T follicular helper cell (primary cell): ENCODE results near the gene KCNK17.
A peak's percentile ranks its signal among the peaks of the same experiment; 100 is the strongest.
"Not testable (repeated sequence)": the region's sequence is repeated elsewhere in the genome, so short reads cannot be mapped to it uniquely, and the experiment has no call there.

Source experiments
- DNase-seq: peaks from one replicate; pipeline ENCODE4 v3.0.0-alpha.2; 2020; ENCODE audit warnings: low read depth

The KCNK17 gene

DNA sequence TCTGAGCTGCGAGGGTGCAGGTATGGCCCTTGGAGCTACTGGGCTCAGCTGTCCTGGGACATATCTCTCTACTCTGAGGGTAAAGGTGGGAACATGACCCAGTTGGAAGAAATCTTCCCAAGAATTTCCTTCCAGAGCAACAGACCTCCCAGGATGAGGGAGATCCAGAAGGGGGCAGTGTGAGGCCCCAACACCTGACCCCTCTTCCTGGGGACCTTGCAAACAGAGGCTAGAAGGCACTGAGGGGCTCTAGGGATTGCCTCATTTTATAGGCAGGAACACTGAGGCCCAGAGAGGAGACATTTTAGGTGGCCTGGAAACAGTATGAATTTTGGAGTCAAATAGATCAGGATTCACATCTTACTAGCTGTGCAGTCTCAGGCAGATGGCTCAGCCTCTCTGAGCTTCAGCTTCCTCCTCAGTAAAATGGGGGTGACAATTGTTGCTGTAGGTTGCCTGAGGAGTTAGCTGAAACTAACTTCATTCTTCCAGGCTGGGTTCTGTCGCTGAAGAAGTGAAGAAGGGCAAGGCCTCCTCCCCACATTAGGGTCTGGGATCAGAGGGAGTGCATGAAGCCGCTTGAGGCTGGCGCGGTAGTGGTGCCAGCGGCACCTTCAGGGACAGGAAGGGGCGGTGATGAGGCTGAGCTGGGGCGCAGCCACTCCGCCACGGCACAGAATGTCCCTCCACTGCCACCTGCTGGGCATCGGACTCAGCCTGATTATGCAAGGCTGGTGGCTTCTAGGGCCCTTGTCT is 11.4 kb downstream of the KCNK17 start:
- peak; percentile 75 for DNase-seq

GRCh38 chr6:39302011-39302410 is 12.2 kb downstream of the KCNK17 start:
- DNase-seq: no peak

GRCh38 chr6:39301606-39302005 is 12.6 kb downstream of the KCNK17 start:
- DNase-seq: no peak

GRCh38 chr6:39300739-39301138 is 13.5 kb downstream of the KCNK17 start:
- no peak for DNase-seq

- DNase-seq: no peak
Observed at GRCh38 chr6:39298061-39298460, 16.2 kb downstream of the KCNK17 start.

- no peak for DNase-seq
Observed at GRCh38 chr6:39296745-39297640, 17.2 kb downstream of the KCNK17 start.

- DNase-seq: no peak
Observed at GRCh38 chr6:39295611-39296011, 18.6 kb downstream of the KCNK17 start.

DNA sequence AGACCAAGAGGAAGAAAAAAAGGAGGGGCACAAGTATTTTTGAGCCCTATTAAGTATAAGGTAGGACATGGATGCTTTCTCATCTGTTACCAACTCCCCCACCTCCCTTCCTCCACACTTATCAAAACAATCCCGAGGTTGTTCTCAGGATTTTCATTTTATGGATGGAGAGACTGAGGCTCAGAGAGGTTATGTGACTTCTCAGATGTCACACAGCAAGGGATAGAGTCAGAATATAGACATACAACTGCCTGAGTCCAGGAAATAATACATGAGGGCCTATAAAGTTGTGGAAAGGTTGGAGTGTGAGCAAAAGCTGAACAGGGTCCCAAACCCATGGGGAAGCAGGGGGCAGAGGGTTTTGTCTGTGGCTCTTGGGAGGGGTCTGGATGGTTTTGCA is 19.3 kb downstream of the KCNK17 start:
- no peak for DNase-seq

DNA sequence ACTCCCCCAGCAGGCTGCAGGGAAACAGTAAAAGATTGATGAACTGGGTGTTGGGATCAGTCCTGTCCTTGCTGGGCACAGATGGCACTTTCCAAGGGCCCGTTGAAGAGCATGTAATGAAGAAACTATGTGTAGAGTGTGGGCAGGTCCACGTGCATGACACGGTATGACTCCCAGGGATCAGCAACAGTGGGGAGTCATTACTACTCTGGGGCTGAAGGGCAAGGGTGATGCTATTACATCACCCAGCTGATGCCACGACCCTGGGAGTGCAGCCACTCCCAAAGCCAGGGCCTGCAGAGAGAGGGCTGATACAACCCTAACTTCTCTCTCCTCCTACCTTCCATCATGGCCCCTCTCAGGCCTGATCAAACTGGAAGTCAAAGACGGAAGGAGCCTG is 20.1 kb downstream of the KCNK17 start:
- no peak for DNase-seq

GRCh38 chr6:39292637-39293036 is 21.6 kb downstream of the KCNK17 start:
- DNase-seq: no peak

GRCh38 chr6:39289490-39289889 is 24.7 kb downstream of the KCNK17 start:
- DNase-seq: no peak

DNA sequence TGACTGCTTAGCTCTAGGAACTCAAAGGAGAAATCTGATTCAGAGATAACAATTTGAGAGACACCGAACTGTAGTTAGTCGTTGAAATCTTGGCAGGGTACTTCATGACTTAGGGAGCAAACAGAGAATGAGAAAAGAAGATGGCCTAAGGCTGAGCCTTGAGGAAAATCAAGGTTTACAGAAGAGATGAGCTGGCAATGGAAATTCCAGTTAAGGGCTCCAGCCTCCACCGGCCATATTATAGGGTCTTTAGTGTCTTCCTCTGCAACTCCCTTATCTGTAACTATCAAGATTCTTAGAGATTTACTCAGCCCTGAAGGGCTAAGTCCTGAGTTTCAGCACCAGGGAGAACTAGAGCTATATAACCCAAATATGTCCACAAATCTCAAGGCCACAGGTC is 26.6 kb downstream of the KCNK17 start:
- DNase-seq: no peak

DNA sequence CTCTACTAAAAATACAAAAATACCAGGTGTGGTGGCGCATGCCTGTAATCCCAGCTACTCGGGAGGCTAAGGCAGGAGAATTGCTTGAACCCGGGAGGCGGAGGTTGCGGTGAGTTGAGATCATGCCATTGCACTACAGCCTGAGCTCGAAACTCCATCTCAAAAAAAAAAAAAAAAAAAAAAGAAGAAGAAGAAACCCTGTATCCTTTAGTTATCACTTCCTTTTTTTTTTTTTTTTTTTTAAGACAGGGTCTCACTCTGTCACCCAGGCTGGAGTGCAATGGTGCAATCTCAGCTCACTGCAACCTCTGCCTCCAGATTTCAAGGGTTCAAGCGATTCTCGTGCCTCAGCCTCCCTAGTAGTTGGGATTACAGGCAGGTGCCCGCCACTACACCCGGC is 27.6 kb downstream of the KCNK17 start:
- DNase-seq: not testable (repeated sequence)

DNA sequence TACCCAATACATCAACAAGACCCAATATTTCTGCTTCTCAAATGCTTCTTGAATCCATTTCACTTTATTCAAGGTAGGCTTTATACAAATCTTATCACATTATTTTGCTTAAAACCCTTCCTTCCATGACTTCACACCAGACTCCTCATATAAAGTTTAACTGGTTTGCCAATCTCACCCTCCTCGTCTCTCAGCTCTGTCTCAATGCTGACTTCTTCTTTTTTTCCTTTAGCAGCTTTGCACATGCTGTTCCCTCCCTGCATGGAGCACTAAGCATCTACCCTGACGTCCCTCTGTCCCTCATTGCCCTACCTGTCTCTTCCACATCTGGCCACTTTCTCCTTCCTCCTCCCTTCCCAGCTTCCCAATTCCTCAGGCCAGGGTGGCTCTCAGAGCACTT is 31.4 kb downstream of the KCNK17 start:
- no peak for DNase-seq

GRCh38 chr6:39281312-39281980 is 32.8 kb downstream of the KCNK17 start:
- DNase-seq: no peak

GRCh38 chr6:39280247-39280731 is 33.9 kb downstream of the KCNK17 start:
- no peak for DNase-seq

GRCh38 chr6:39279539-39279938 is 34.7 kb downstream of the KCNK17 start:
- DNase-seq: no peak

GRCh38 chr6:39276379-39276995 is 37.7 kb downstream of the KCNK17 start:
- no peak for DNase-seq

DNA sequence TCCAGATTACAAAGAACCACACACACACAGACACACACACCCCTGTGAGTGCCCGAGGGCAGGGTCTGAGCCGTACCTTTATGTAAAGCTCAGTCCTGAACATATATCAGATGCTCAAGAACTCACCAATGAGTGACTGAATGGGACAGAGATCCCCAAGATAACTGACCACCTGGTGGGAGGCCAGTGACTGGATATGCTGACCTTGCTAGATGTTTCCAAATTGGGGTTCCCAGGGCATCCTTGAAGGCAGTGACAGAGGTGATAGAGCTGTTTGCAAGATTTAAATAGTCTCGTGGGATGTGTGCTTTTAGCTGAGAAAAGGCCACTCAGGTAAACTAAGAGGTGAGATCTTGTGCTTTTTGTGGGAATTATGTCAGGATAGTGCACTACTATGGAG is 39.3 kb downstream of the KCNK17 start:
- DNase-seq: no peak

DNA sequence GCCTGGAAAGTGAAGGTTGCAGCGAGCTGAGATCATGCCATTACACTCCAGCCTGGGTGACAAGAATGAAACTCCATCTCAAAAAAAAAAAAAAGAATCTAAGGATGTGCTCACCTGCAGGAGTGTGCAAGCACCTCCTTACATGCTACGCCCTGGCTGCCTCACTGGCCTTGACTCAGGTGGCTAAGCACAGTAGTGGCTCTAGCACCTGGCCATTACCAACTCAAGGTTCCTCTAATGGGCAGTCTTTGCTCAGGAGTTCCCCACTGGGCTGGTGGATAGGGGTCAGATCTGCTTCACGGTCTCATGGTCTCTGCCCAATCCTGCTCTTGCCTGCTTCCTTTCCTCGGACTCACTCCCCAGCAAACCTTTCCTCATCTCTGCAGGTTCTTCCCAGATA is 39.7 kb downstream of the KCNK17 start:
- no peak for DNase-seq

DNA sequence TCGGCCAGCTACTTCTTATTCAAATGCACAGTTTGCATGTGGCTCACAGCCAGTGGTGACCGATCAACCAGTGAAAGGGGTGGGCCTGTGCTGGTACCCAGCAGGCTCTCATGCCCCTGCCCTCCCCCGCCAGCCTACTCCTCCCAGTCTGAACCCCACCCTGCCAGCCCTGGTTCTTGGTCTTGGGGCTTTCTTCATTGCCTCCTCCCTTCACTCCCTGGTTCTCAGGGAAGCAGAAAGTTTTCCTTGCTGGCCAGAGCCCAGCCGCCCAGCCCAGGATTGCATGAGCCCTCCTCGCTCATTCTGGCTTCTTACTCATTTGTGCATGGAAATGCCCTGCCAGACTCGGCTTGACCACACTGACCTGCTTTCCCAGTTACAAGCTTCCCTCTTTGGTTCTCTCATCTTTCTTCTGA is 40.8 kb downstream of the KCNK17 start:
- no peak for DNase-seq

DNA sequence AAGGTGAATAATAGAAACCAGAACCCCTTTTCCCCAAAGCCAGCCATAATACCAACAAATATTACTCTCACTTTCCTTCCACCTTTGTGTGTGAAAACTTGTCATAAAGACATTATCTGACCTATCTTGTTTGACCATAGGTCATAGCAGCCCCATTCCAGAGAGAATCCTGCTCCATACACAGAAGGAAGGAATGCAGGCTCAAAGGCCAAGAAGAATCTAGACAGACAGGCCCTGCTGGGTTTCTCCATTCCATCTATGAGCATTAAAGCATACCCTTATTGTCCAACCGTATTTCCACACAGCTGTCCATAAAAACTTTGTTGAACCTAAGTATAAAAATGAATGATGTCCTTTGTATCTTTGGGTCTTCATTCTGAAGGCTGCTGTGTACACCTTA is 44.3 kb downstream of the KCNK17 start:
- DNase-seq: no peak
